AG10803 (cell line): ENCODE results near the gene ZC3H8.
A peak's percentile ranks its signal among the peaks of the same experiment; 100 is the strongest.
"Not testable (repeated sequence)": the region's sequence is repeated elsewhere in the genome, so short reads cannot be mapped to it uniquely, and the experiment has no call there.

Experiments
- DNase-seq: peaks from one replicate; pipeline ENCODE4 v3.0.0; 2010; ENCODE audit warnings: low read depth
- H3K4me3 ChIP-seq: 2 replicates; pipeline ENCODE4 v1.5.1; 2011; ENCODE audit warnings: mild to moderate bottlenecking, low read length, control low read depth
- TF ChIP-seq, protein P1 (sequence below): conservative IDR thresholded peaks from 2 replicates; pipeline ENCODE4 v1.5.1; 2011; ENCODE audit warnings: mild to moderate bottlenecking, low read length, control low read depth, inconsistent platforms

Gene ZC3H8

DNA sequence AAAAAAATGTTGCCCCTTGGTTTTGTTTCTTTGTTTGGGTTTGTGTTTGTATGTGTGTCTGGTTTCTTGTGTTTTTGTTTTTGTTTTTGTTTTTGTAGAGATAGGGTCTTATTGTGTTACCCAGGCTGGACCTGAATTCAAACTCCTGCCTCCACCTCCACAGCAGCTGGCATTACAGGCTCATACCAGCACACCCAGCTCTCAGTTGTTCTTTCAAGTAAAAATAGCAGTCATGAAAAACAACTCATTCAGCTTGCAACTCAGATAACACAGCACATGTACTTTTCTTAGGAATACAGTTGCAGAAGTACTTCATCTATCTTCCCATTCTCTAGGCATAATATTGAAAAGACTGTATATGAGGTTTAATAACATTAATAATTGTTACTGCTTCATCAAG lies 37.0 kb downstream of the ZC3H8 start:
- TF ChIP-seq, protein P1, sequence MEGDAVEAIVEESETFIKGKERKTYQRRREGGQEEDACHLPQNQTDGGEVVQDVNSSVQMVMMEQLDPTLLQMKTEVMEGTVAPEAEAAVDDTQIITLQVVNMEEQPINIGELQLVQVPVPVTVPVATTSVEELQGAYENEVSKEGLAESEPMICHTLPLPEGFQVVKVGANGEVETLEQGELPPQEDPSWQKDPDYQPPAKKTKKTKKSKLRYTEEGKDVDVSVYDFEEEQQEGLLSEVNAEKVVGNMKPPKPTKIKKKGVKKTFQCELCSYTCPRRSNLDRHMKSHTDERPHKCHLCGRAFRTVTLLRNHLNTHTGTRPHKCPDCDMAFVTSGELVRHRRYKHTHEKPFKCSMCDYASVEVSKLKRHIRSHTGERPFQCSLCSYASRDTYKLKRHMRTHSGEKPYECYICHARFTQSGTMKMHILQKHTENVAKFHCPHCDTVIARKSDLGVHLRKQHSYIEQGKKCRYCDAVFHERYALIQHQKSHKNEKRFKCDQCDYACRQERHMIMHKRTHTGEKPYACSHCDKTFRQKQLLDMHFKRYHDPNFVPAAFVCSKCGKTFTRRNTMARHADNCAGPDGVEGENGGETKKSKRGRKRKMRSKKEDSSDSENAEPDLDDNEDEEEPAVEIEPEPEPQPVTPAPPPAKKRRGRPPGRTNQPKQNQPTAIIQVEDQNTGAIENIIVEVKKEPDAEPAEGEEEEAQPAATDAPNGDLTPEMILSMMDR, result no peak
- no peak overlapping the region for H3K4me3 ChIP-seq
- DNase-seq, result no peak

DNA sequence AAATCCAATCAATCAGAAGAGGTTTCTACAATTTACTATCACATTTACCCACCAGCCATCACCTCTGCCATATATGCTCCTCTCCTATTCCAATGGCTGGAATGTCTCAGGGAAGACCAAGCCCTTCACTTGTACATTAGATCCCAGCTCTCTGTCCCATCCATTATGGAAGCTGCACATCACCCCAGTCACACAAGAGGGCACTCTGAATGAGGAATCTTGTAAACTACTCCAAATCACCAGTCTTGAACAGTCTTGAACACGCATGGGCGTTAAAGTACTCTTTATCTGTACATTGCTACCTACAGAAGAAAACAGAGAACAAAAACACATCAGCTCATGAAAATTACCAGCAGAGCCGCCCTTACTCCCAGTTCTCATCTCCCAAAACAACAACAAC lies 38.7 kb downstream of the ZC3H8 start:
- peak; percentile 3 for DNase-seq
- TF ChIP-seq, protein P1, result peak; percentile 28
- H3K4me3 ChIP-seq, result no peak overlapping the region

DNA sequence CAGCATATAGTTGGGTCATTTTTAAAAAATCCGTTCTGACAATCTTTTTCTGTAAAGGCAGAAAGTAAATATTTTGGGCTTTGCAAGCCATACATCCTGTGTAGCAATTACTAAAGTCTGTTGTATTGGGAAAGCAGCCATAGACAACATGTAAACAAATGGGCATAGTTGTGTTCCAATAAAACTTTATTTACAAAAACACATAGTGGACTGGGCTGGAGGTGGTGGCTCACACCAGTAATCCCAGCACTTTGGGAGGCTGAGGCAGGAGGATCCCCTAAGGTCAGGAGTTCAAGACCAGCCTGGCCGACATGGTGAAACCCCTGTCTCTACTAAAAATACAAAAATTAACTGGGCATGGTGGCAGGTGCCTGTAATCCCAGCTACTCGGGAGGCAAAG lies 46.9 kb downstream of the ZC3H8 start:
- not testable (repeated sequence) for H3K4me3 ChIP-seq, DNase-seq

DNA sequence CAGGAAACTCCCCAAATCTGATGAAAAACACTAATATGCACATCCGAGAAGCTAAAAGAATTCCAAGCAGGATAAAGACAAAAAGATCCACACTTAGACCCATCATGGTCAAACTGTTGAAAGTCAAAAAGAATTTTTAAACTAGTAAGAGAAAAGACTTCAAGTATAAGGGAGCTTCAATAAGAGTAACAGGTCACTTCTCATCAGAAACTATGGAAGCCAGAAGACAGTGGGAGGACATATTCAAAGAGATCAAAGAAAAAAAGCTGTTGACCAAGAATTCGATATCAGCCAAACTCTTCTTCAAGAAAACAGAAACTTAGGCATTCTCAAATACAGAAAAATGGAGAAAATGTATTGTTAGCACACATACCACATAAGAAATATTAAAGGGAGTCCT lies 50.4 kb downstream of the ZC3H8 start:
- DNase-seq, result peak; percentile 22

DNA sequence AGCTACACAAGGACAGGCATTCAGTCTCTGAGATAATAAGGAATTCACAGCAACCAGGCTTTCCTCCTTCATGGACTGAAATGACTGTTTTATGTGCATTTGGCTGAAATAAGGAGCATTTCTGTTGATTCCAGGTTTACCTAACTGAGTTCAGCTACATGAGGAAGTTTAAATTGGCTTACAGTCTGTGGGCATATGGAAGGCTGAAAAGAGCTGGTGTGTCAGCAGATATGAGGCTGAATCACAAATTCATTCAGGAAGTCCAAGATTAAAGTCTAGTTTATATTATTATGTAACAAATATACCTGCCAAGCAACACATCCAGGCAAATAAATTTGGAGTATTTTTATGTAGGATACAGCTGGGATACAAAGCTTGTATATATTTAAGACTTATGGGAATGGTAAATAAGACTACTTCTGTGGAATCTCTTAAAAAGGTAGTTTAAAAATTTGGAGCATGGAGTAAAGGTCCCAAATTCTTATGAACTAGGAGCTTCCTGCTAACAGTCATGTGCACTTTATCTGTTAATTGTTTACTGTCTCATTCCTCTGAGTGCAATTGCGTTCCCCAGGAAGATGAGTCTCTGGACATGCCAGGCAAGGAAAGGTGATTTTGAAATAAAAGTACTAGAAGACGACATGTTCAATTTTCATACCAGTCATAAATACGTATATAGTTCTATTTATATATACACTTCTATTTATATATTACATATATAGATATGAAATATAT lies 53.0 kb downstream of the ZC3H8 start:
- no peak for DNase-seq
- TF ChIP-seq, protein P1, result no peak
- no peak overlapping the region for H3K4me3 ChIP-seq

More for the DNA sequence above, 50.4 kb downstream of the ZC3H8 start:
- no peak overlapping the region for H3K4me3 ChIP-seq
- TF ChIP-seq, protein P1, result no peak

DNA sequence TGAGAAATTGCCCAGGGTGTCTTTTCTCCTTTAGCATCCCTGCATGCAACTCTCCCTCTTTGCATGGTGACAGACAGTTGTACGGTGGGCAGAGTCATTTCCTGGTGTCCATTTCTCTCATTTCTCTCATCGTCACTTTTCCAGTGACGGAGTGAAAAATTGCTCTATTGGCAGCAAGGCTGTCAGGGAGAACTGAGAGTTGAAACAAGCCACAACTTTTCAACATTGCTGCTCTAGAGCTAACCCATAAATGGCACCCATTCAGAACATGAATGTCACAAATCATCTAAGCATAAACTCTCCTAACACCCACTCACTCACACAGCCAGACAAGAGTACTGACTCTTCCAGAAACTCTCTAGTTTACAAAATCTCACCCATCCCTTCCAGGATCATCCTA lies 55.7 kb downstream of the ZC3H8 start:
- DNase-seq, result peak; percentile 5
- H3K4me3 ChIP-seq, result no peak overlapping the region
- TF ChIP-seq, protein P1, result no peak

DNA sequence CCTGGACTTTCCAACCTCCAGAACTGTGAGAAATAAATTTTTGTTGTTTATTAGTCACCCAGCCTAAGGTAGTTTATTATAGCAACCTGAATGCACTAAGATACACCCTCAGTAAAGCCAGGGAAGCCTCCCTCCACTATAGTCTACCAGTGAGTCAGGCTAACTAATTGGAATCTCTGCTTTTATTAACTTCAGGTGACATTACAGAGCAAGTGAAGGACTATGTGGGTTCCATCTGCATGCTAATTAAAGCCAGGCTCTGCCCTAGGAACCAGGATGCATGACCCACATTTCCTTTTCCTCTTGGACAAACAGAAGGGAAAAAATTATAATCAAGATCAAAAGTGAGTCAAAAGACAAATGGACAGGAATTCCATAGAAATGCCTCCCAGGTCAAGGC lies 56.1 kb downstream of the ZC3H8 start:
- no peak overlapping the region for H3K4me3 ChIP-seq
- peak; percentile 50 for DNase-seq
- TF ChIP-seq, protein P1, result no peak
